Neural cell (in vitro differentiated cells): ENCODE results near the gene SGMS2. TPM values are rescaled to one million over a fixed set of nuclear protein-coding genes. Genes with fewer than 3 reads are reported as not detected.

Source experiments
- H2AFZ ChIP-seq: fragments of 200-600, 300-800 bp; sonication (generic), shearing (Covaris generic); 2 replicates; pipeline ENCODE4 v1.6.0; 2014; ENCODE audit warnings: low read depth, mild to moderate bottlenecking, antibody characterized with exemption, low read length, moderate library complexity
- H3F3A ChIP-seq: fragments of 200-600 bp; shearing (Covaris generic); 2 replicates; pipeline ENCODE4 v1.6.1; 2016; ENCODE audit warnings: mild to moderate bottlenecking, moderate library complexity, mixed read lengths, antibody characterized with exemption, low read length; ENCODE audit not compliant: insufficient read depth, poor library complexity, severe bottlenecking
- H3K27ac ChIP-seq: fragments of 200-600, 300-800 bp; sonication (generic), shearing (Covaris generic); 2 replicates; pipeline ENCODE4 v1.5.1; 2014; ENCODE audit warnings: mild to moderate bottlenecking, low read length, moderate library complexity
- H3K27me3 ChIP-seq: fragments of 300-800, 200-600 bp; sonication (generic), shearing (Covaris generic); 2 replicates; pipeline ENCODE4 v1.6.0; 2014; ENCODE audit warnings: mild to moderate bottlenecking, low read depth, low read length, moderate library complexity; ENCODE audit not compliant: insufficient read depth
- H3K36me3 ChIP-seq: fragments of 300-800, 200-600 bp; sonication (generic), shearing (Covaris generic); 2 replicates; pipeline ENCODE4 v1.5.1; 2014; ENCODE audit warnings: mild to moderate bottlenecking, antibody characterized with exemption, low read length, moderate library complexity; ENCODE audit not compliant: insufficient read depth
- H3K4me2 ChIP-seq: fragments of 300-800, 200-600 bp; sonication (generic), shearing (Covaris generic); 2 replicates; pipeline ENCODE4 v1.6.0; 2014; ENCODE audit warnings: mild to moderate bottlenecking, low read length
- H3K4me3 ChIP-seq: fragments of 300-800, 200-600 bp; sonication (generic), shearing (Covaris generic); 2 replicates; pipeline ENCODE4 v1.5.1; 2014; ENCODE audit warnings: mild to moderate bottlenecking, low read length, moderate library complexity
- H3K79me2 ChIP-seq: fragments of 200-600 bp; shearing (Covaris generic); replicated peaks from 2 replicates; pipeline ENCODE4 v1.6.0; 2014; ENCODE audit warnings: mild to moderate bottlenecking, low read length, moderate library complexity; ENCODE audit not compliant: insufficient read depth
- H3K9ac ChIP-seq: fragments of 300-800, 200-600 bp; sonication (generic), shearing (Covaris generic); 2 replicates; pipeline ENCODE4 v1.6.1; 2016; ENCODE audit warnings: mild to moderate bottlenecking, low read length, mixed read lengths
- H3K9me2 ChIP-seq: fragments of 200-600 bp; shearing (Covaris generic); 2 replicates; pipeline ENCODE4 v1.6.1; 2016; ENCODE audit warnings: mild to moderate bottlenecking, low read length, mixed read lengths; ENCODE audit not compliant: insufficient read depth
- H3K9me3 ChIP-seq: fragments of 200-600, 300-800 bp; sonication (generic), shearing (Covaris generic); 2 replicates; pipeline ENCODE4 v1.6.1; 2016; ENCODE audit warnings: mild to moderate bottlenecking, mixed run types, low read length, moderate library complexity, mixed read lengths
- H4K20me1 ChIP-seq: fragments of 200-600 bp; shearing (Covaris generic); 2 replicates; pipeline ENCODE4 v1.6.1; 2016; ENCODE audit warnings: mild to moderate bottlenecking, mixed run types; ENCODE audit not compliant: insufficient read depth
- EP300 ChIP-seq: fragments of 450-650 bp; conservative IDR thresholded peaks from 2 replicates; pipeline ENCODE4 v1.6.1; 2014; ENCODE audit warnings: antibody characterized with exemption, mild to moderate bottlenecking, moderate library complexity; ENCODE audit not compliant: poor library complexity, severe bottlenecking
- EZH2 ChIP-seq: fragments of 200-600, 300-800 bp; shearing (Covaris generic), sonication (generic); IDR thresholded peaks from 2 replicates; pipeline ENCODE4 v1.6.1; 2014; ENCODE audit warnings: antibody characterized with exemption, low read length, borderline replicate concordance, mild to moderate bottlenecking; ENCODE audit not compliant: insufficient read depth, poor library complexity, severe bottlenecking
- MXI1 ChIP-seq: fragments of 450-650 bp; conservative IDR thresholded peaks from 2 replicates; pipeline ENCODE4 v1.6.1; 2014; ENCODE audit warnings: antibody characterized with exemption, mild to moderate bottlenecking; ENCODE audit not compliant: poor library complexity, severe bottlenecking
- POLR2AphosphoS5 ChIP-seq: IDR thresholded peaks from 2 replicates; pipeline ENCODE4 v1.6.1; 2012
- RAD21 ChIP-seq: fragments of 450-650 bp; conservative IDR thresholded peaks from 2 replicates; pipeline ENCODE4 v1.6.1; 2014; ENCODE audit warnings: antibody characterized with exemption, mild to moderate bottlenecking, moderate library complexity
- SMC3 ChIP-seq: fragments of 450-650 bp; conservative IDR thresholded peaks from 2 replicates; pipeline ENCODE4 v1.6.1; 2014; ENCODE audit warnings: antibody characterized with exemption, mild to moderate bottlenecking, moderate library complexity; ENCODE audit not compliant: poor library complexity
- TAF1 ChIP-seq: IDR thresholded peaks from 2 replicates; pipeline ENCODE4 v1.6.1; 2012; ENCODE audit warnings: low read depth
- polyA plus RNA-seq: library from polyadenylated mRNA; depleted of rRNA; stranded (reverse); fragments of >200 nt; gene quantifications from 2 replicates; pipeline ENCODE4 v1.2.3, GENCODE V29; 2014
- TF ChIP-seq, protein P1 (sequence below): fragments of 450-650 bp; IDR thresholded peaks from 2 replicates; pipeline ENCODE4 v1.5.1; 2014; ENCODE audit warnings: antibody characterized with exemption, mild to moderate bottlenecking, moderate library complexity; ENCODE audit not compliant: poor library complexity, severe bottlenecking
- TF ChIP-seq, protein P2 (sequence below): IDR thresholded peaks from 2 replicates; pipeline ENCODE4 v1.6.1; 2012; ENCODE audit warnings: borderline replicate concordance

Gene SGMS2
- polyA plus RNA-seq, 1 donor from 2014 or later, result 0.15 TPM

DNA sequence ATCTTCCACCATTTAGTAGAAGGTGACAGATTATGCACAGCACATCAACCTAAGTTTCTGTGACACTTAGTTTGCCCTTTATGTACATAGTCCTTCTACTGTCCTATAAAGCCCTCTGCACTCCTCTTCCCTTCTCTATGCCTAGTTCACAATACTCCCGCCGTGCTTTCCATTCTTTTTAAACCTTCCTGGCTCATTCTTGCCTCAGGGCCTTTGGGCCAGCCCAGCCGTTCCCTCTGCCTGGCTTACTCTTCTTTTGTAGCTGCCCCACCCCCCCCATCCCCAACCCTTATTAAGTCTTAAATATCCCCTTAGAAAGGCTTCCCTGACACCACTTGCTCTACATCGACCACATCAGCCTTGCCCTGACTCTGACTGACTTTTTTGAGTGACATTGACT is 33.0 kb downstream of the SGMS2 start:
- no peak overlapping the region for H3K4me3 ChIP-seq
- H3K9me2 ChIP-seq, result no peaks in the 10 kb centered on the region
- no peaks in the 10 kb centered on the region for H3K9me3 ChIP-seq
- H3K9ac ChIP-seq, result no peak overlapping the region
- no peak overlapping the region for H3K4me2 ChIP-seq
- H3K36me3 ChIP-seq, result no peaks in the 10 kb centered on the region
- no peaks in the 10 kb centered on the region for H3F3A ChIP-seq
- no peak overlapping the region for H2AFZ ChIP-seq
- H3K27me3 ChIP-seq, result no peaks in the 10 kb centered on the region
- H3K27ac ChIP-seq, result no peak overlapping the region
- no peaks in the 10 kb centered on the region for H3K79me2 ChIP-seq
- TF ChIP-seq EP300 (no peak), SMC3 (no peak), EZH2 (no peak), POLR2AphosphoS5 (no peak), RAD21 (no peak), MXI1 (no peak), TAF1 (no peak)
- TF ChIP-seq, protein P1, sequence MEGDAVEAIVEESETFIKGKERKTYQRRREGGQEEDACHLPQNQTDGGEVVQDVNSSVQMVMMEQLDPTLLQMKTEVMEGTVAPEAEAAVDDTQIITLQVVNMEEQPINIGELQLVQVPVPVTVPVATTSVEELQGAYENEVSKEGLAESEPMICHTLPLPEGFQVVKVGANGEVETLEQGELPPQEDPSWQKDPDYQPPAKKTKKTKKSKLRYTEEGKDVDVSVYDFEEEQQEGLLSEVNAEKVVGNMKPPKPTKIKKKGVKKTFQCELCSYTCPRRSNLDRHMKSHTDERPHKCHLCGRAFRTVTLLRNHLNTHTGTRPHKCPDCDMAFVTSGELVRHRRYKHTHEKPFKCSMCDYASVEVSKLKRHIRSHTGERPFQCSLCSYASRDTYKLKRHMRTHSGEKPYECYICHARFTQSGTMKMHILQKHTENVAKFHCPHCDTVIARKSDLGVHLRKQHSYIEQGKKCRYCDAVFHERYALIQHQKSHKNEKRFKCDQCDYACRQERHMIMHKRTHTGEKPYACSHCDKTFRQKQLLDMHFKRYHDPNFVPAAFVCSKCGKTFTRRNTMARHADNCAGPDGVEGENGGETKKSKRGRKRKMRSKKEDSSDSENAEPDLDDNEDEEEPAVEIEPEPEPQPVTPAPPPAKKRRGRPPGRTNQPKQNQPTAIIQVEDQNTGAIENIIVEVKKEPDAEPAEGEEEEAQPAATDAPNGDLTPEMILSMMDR, result no peak
- TF ChIP-seq, protein P2, sequence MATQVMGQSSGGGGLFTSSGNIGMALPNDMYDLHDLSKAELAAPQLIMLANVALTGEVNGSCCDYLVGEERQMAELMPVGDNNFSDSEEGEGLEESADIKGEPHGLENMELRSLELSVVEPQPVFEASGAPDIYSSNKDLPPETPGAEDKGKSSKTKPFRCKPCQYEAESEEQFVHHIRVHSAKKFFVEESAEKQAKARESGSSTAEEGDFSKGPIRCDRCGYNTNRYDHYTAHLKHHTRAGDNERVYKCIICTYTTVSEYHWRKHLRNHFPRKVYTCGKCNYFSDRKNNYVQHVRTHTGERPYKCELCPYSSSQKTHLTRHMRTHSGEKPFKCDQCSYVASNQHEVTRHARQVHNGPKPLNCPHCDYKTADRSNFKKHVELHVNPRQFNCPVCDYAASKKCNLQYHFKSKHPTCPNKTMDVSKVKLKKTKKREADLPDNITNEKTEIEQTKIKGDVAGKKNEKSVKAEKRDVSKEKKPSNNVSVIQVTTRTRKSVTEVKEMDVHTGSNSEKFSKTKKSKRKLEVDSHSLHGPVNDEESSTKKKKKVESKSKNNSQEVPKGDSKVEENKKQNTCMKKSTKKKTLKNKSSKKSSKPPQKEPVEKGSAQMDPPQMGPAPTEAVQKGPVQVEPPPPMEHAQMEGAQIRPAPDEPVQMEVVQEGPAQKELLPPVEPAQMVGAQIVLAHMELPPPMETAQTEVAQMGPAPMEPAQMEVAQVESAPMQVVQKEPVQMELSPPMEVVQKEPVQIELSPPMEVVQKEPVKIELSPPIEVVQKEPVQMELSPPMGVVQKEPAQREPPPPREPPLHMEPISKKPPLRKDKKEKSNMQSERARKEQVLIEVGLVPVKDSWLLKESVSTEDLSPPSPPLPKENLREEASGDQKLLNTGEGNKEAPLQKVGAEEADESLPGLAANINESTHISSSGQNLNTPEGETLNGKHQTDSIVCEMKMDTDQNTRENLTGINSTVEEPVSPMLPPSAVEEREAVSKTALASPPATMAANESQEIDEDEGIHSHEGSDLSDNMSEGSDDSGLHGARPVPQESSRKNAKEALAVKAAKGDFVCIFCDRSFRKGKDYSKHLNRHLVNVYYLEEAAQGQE, result no peak
- H4K20me1 ChIP-seq, result no peaks in the 10 kb centered on the region

DNA sequence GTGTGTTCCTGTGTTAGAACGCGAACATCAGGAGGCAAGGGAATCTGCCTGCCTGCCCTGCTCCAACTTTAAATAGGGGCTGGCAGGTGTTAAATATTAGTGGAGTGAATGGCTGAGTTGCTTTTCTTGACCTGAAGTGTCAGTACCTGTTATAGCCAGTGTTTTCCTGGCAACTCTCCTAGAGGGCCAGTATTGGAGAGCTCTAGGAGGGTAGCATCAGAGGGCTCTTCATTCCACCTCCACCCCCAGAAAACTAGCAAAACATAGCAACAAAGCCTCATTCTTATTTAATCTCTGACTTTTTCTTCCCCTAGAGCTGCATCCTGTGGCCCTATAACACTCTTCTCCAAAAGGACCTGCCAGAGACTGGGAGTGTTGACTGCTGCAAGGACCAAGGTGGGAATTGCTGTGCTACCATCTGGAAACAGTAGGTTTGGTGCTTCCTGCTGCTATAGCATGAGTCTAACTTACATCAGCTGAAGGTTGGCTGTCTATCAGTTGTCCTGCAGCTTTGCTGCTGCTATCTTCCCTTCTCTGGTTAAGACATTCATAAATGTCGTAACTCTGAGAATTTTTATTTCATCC is 33.5 kb downstream of the SGMS2 start:
- H3K4me2 ChIP-seq, result no peak overlapping the region
- H3K9me2 ChIP-seq, result no peaks in the 10 kb centered on the region
- no peak overlapping the region for H2AFZ ChIP-seq
- no peaks in the 10 kb centered on the region for H4K20me1 ChIP-seq
- TF ChIP-seq MXI1 (no peak), TAF1 (no peak), EP300 (no peak), RAD21 (no peak), EZH2 (no peak), POLR2AphosphoS5 (no peak), SMC3 (no peak)
- TF ChIP-seq, protein P2, result no peak
- TF ChIP-seq, protein P1, result no peak
- H3K9ac ChIP-seq, result no peak overlapping the region
- H3K27ac ChIP-seq, result no peak overlapping the region
- H3K79me2 ChIP-seq, result no peaks in the 10 kb centered on the region
- no peaks in the 10 kb centered on the region for H3K9me3 ChIP-seq
- H3K27me3 ChIP-seq, result no peaks in the 10 kb centered on the region
- no peaks in the 10 kb centered on the region for H3K36me3 ChIP-seq
- H3F3A ChIP-seq, result no peaks in the 10 kb centered on the region
- H3K4me3 ChIP-seq, result no peak overlapping the region
